SK-N-SH treated with all-trans-retinoic acid at 6 μM for 48 hours (cell line): ENCODE measurements around the gene SCARF2.

Experiments used
- ATAC-seq: fragments of 200-7000 bp; cut with Tn5 transposase; 3 replicates; pipeline ENCODE4 v1.9.1; 2020; ENCODE audit warnings: mild to moderate bottlenecking, moderate library complexity
- ARNTL ChIP-seq: fragments of 450-650 bp; formaldehyde crosslinking; IDR thresholded peaks from 2 replicates; pipeline ENCODE4 v1.5.0; 2020; ENCODE audit warnings: low read depth, mild to moderate bottlenecking, moderate library complexity, borderline replicate concordance
- BACH2 ChIP-seq: fragments of 250-450 bp; sonication (Bioruptor Pico); IDR thresholded peaks from 2 replicates; pipeline ENCODE4 v1.9.0; 2021; ENCODE audit warnings: mild to moderate bottlenecking, borderline replicate concordance
- CSDC2 ChIP-seq: fragments of 250-450 bp; sonication (Bioruptor Pico); IDR thresholded peaks from 2 replicates; pipeline ENCODE4 v1.5.0; 2020; ENCODE audit warnings: mild to moderate bottlenecking, moderate library complexity
- ESRRG ChIP-seq: fragments of 250-450 bp; sonication (Bioruptor Pico); IDR thresholded peaks from 2 replicates; pipeline ENCODE4 v1.6.1; 2021; ENCODE audit warnings: mild to moderate bottlenecking
- GLIS3 ChIP-seq: fragments of 250-450 bp; sonication (Bioruptor Pico); IDR thresholded peaks from 2 replicates; pipeline ENCODE4 v1.5.0; 2020; ENCODE audit warnings: mild to moderate bottlenecking, moderate library complexity
- ISL1 ChIP-seq: fragments of 250-450 bp; sonication (Bioruptor Pico); IDR thresholded peaks from 2 replicates; pipeline ENCODE4 v2.1.2; 2022; ENCODE audit warnings: mild to moderate bottlenecking, moderate library complexity
- OSR1 ChIP-seq: fragments of 250-450 bp; sonication (Bioruptor Pico); IDR thresholded peaks from 2 replicates; pipeline ENCODE4 v1.8.0; 2022; ENCODE audit warnings: moderate library complexity, mild to moderate bottlenecking, inconsistent platforms
- PPARA ChIP-seq: fragments of 250-450 bp; sonication (Bioruptor Pico); IDR thresholded peaks from 2 replicates; pipeline ENCODE4 v1.5.0; 2020; ENCODE audit warnings: mild to moderate bottlenecking, borderline replicate concordance
- RARB ChIP-seq: fragments of 250-450 bp; sonication (Bioruptor Pico); IDR thresholded peaks from 2 replicates; pipeline ENCODE4 v1.8.0; 2021; ENCODE audit warnings: mild to moderate bottlenecking, moderate library complexity
- SNAI2 ChIP-seq: fragments of 250-450 bp; sonication (Bioruptor Pico); IDR thresholded peaks from 2 replicates; pipeline ENCODE4 v1.5.0; 2020; ENCODE audit warnings: mild to moderate bottlenecking, moderate library complexity
- TCF4 ChIP-seq: fragments of 250-450 bp; sonication (Bioruptor Pico); IDR thresholded peaks from 2 replicates; pipeline ENCODE4 v1.8.0; 2021; ENCODE audit warnings: mild to moderate bottlenecking, moderate library complexity, borderline replicate concordance
- TOX ChIP-seq: fragments of 250-450 bp; sonication (Bioruptor Pico); IDR thresholded peaks from 2 replicates; pipeline ENCODE4 v1.8.0; 2021; ENCODE audit warnings: mild to moderate bottlenecking, moderate library complexity, borderline replicate concordance
- ZC3H10 ChIP-seq: fragments of 250-450 bp; sonication (Bioruptor Pico); IDR thresholded peaks from 2 replicates; pipeline ENCODE4 v1.5.1; 2021; ENCODE audit warnings: mild to moderate bottlenecking, moderate library complexity
- ZFP3 ChIP-seq: fragments of 250-450 bp; sonication (Bioruptor Pico); IDR thresholded peaks from 2 replicates; pipeline ENCODE4 v1.5.0; 2020; ENCODE audit warnings: mild to moderate bottlenecking, moderate library complexity
- ZFP30 ChIP-seq: fragments of 450-650 bp; formaldehyde crosslinking; IDR thresholded peaks from 2 replicates; pipeline ENCODE4 v1.5.0; 2022; ENCODE audit warnings: mild to moderate bottlenecking, moderate library complexity
- ZNF565 ChIP-seq: fragments of 450-650 bp; formaldehyde crosslinking; conservative IDR thresholded peaks from 2 replicates; pipeline ENCODE4 v1.5.0; 2020; ENCODE audit warnings: low read depth, mild to moderate bottlenecking, moderate library complexity
- ZNF70 ChIP-seq: fragments of 450-650 bp; formaldehyde crosslinking; IDR thresholded peaks from 2 replicates; pipeline ENCODE4 v1.5.0; 2020; ENCODE audit warnings: mild to moderate bottlenecking, moderate library complexity
- ZNF8 ChIP-seq: fragments of 450-650 bp; formaldehyde crosslinking; IDR thresholded peaks from 2 replicates; pipeline ENCODE4 v1.5.0; 2020; ENCODE audit warnings: mild to moderate bottlenecking, moderate library complexity
- TF ChIP-seq, protein P1 (sequence below): fragments of 250-450 bp; sonication (Bioruptor Pico); IDR thresholded peaks from 2 replicates; pipeline ENCODE4 v1.8.0; 2021; ENCODE audit warnings: low read depth, mild to moderate bottlenecking, moderate library complexity, borderline replicate concordance
- TF ChIP-seq, protein P2 (sequence below): fragments of 250-450 bp; sonication (Bioruptor Pico); IDR thresholded peaks from 2 replicates; pipeline ENCODE4 v1.5.0; 2020; ENCODE audit warnings: mild to moderate bottlenecking, moderate library complexity
- TF ChIP-seq, protein P3 (sequence below): fragments of 250-450 bp; sonication (Bioruptor Pico); IDR thresholded peaks from 2 replicates; pipeline ENCODE4 v1.8.0; 2020; ENCODE audit warnings: mild to moderate bottlenecking, moderate library complexity, borderline replicate concordance
- TF ChIP-seq, protein P4 (sequence below): fragments of 250-450 bp; sonication (Bioruptor Pico); IDR thresholded peaks from 2 replicates; pipeline ENCODE4 v1.5.1; 2021; ENCODE audit warnings: mild to moderate bottlenecking, moderate library complexity
- TF ChIP-seq, protein P5 (sequence below): fragments of 250-450 bp; sonication (Bioruptor Pico); IDR thresholded peaks from 2 replicates; pipeline ENCODE4 v1.5.1; 2020; ENCODE audit warnings: low read depth, mild to moderate bottlenecking, moderate library complexity

Gene SCARF2

DNA sequence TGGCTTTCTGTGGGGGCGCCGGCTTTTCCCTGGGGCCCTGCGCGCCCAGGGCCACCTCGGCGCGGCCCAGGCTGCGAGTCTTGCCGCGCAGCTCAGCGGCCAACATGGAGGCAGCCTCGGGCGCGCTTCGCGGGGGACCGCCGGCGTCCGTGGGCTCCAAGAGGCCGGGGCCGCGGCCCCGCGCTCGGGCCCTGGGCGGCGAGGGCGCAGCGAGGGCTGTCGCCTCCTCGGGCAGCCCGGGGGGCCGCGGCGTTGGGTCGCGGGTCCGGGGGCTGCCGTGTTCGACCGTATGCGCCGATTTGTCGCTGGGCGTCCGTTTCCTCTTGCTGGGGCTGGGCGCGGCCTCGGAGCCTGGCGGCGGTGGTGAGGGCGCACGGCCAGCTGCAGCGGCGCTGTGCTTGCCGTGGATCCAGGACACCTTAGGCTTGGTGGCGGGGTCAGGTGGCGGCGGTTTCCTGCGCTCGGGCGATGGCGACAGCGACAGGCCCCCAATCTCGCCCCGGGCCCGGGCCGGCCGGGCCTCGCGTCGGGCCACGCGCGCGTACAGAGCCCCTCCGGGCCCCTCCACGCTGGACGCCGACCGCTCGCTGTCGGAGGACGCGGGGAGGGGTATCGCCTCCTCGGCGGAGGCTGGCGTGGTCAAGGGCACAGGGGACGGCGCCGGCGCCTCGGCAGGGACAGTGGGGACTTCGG lies 11.9 kb downstream of the SCARF2 start:
- TF ChIP-seq ARNTL: no peak
- TF ChIP-seq, protein P1, sequence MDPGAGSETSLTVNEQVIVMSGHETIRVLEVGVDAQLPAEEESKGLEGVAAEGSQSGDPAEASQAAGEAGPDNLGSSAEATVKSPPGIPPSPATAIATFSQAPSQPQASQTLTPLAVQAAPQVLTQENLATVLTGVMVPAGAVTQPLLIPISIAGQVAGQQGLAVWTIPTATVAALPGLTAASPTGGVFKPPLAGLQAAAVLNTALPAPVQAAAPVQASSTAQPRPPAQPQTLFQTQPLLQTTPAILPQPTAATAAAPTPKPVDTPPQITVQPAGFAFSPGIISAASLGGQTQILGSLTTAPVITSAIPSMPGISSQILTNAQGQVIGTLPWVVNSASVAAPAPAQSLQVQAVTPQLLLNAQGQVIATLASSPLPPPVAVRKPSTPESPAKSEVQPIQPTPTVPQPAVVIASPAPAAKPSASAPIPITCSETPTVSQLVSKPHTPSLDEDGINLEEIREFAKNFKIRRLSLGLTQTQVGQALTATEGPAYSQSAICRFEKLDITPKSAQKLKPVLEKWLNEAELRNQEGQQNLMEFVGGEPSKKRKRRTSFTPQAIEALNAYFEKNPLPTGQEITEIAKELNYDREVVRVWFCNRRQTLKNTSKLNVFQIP (CRISPR knock-in tag): no peak
- no peak for TF ChIP-seq OSR1
- TF ChIP-seq ZFP3: no peak
- no peak for TF ChIP-seq ZNF565
- no peak for TF ChIP-seq TCF4 (CRISPR knock-in tag)
- TF ChIP-seq PPARA (CRISPR knock-in tag): no peak
- no peak for TF ChIP-seq ESRRG (CRISPR knock-in tag)
- TF ChIP-seq, protein P2, sequence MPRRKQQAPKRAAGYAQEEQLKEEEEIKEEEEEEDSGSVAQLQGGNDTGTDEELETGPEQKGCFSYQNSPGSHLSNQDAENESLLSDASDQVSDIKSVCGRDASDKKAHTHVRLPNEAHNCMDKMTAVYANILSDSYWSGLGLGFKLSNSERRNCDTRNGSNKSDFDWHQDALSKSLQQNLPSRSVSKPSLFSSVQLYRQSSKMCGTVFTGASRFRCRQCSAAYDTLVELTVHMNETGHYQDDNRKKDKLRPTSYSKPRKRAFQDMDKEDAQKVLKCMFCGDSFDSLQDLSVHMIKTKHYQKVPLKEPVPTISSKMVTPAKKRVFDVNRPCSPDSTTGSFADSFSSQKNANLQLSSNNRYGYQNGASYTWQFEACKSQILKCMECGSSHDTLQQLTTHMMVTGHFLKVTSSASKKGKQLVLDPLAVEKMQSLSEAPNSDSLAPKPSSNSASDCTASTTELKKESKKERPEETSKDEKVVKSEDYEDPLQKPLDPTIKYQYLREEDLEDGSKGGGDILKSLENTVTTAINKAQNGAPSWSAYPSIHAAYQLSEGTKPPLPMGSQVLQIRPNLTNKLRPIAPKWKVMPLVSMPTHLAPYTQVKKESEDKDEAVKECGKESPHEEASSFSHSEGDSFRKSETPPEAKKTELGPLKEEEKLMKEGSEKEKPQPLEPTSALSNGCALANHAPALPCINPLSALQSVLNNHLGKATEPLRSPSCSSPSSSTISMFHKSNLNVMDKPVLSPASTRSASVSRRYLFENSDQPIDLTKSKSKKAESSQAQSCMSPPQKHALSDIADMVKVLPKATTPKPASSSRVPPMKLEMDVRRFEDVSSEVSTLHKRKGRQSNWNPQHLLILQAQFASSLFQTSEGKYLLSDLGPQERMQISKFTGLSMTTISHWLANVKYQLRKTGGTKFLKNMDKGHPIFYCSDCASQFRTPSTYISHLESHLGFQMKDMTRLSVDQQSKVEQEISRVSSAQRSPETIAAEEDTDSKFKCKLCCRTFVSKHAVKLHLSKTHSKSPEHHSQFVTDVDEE (CRISPR knock-in tag): no peak
- TF ChIP-seq CSDC2 (CRISPR knock-in tag): no peak
- TF ChIP-seq, protein P3, sequence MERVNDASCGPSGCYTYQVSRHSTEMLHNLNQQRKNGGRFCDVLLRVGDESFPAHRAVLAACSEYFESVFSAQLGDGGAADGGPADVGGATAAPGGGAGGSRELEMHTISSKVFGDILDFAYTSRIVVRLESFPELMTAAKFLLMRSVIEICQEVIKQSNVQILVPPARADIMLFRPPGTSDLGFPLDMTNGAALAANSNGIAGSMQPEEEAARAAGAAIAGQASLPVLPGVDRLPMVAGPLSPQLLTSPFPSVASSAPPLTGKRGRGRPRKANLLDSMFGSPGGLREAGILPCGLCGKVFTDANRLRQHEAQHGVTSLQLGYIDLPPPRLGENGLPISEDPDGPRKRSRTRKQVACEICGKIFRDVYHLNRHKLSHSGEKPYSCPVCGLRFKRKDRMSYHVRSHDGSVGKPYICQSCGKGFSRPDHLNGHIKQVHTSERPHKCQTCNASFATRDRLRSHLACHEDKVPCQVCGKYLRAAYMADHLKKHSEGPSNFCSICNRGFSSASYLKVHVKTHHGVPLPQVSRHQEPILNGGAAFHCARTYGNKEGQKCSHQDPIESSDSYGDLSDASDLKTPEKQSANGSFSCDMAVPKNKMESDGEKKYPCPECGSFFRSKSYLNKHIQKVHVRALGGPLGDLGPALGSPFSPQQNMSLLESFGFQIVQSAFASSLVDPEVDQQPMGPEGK (CRISPR knock-in tag): no peak
- TF ChIP-seq, protein P4, sequence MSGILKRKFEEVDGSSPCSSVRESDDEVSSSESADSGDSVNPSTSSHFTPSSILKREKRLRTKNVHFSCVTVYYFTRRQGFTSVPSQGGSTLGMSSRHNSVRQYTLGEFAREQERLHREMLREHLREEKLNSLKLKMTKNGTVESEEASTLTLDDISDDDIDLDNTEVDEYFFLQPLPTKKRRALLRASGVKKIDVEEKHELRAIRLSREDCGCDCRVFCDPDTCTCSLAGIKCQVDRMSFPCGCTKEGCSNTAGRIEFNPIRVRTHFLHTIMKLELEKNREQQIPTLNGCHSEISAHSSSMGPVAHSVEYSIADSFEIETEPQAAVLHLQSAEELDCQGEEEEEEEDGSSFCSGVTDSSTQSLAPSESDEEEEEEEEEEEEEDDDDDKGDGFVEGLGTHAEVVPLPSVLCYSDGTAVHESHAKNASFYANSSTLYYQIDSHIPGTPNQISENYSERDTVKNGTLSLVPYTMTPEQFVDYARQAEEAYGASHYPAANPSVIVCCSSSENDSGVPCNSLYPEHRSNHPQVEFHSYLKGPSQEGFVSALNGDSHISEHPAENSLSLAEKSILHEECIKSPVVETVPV (CRISPR knock-in tag): no peak
- no peak for TF ChIP-seq GLIS3
- TF ChIP-seq ZNF70 (CRISPR knock-in tag): no peak
- no peak for TF ChIP-seq SNAI2
- no peak for TF ChIP-seq TOX
- no peak for TF ChIP-seq ZFP30 (CRISPR knock-in tag)
- TF ChIP-seq RARB: no peak
- TF ChIP-seq BACH2: no peak
- no peak for TF ChIP-seq ZC3H10 (CRISPR knock-in tag)
- ATAC-seq: no peak

DNA sequence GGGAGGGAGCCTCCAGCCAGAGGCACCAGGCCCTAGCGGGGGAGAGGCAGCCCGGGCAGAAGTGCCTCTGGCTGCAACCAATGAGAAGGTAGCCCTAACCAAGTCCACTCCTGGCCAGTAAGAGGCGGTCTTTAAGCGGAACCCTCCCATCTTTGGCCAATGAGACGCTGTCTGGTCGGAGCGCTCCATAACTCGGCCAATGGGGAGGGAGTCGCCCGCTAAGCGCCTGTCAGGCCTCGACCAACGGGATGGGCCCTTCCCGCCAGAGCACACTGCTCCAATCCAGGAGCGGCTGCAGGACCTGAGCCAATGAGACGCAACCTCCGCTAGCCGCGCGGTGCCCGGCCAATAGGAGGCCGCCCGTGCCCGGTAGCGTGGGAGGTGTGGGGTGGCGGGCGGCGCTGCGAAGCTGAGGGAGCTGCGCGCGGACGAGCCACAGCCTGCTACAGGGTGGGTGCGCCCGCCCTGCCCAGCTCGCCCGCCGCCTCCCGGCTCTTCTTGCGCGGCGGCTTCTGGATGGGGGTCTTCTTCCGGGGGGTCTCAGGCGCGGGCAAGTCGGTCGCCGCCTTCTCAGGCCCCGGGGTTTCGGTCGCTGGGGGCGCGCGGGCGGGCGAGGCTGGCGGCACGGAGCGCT lies 12.6 kb downstream of the SCARF2 start:
- no peak for ATAC-seq

More for the DNA sequence above, 12.6 kb downstream of the SCARF2 start:
- TF ChIP-seq PPARA (CRISPR knock-in tag) (no peak), ARNTL (no peak), ZNF565 (no peak), RARB (no peak), CSDC2 (CRISPR knock-in tag) (no peak), SNAI2 (no peak), ESRRG (CRISPR knock-in tag) (no peak), ISL1 (CRISPR knock-in tag) (no peak), ZNF8 (CRISPR knock-in tag) (no peak)
- TF ChIP-seq, protein P5, sequence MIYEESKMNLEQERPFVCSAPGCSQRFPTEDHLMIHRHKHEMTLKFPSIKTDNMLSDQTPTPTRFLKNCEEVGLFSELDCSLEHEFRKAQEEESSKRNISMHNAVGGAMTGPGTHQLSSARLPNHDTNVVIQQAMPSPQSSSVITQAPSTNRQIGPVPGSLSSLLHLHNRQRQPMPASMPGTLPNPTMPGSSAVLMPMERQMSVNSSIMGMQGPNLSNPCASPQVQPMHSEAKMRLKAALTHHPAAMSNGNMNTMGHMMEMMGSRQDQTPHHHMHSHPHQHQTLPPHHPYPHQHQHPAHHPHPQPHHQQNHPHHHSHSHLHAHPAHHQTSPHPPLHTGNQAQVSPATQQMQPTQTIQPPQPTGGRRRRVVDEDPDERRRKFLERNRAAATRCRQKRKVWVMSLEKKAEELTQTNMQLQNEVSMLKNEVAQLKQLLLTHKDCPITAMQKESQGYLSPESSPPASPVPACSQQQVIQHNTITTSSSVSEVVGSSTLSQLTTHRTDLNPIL: no peak
- TF ChIP-seq, all 23 proteins: peak for 0
